Brain microvascular endothelial cell (primary cell): ENCODE measurements around the gene ASCC1.
A peak's percentile ranks its signal among the peaks of the same experiment; 100 is the strongest.

Experiments
- DNase-seq: peaks from one replicate; pipeline ENCODE4 v3.0.0-alpha.2; 2020
- H3K27ac ChIP-seq: fragments of 250-450 bp; sonication (Bioruptor Pico); 2 replicates; pipeline ENCODE4 v1.5.1; 2020; ENCODE audit warnings: mild to moderate bottlenecking, moderate library complexity
- H3K27me3 ChIP-seq: fragments of 250-450 bp; sonication (Bioruptor Pico); replicated peaks from 2 replicates; pipeline ENCODE4 v1.5.1; 2020; ENCODE audit warnings: mild to moderate bottlenecking
- H3K36me3 ChIP-seq: fragments of 250-450 bp; sonication (Bioruptor Pico); replicated peaks from 2 replicates; pipeline ENCODE4 v1.5.1; 2020; ENCODE audit warnings: mild to moderate bottlenecking
- H3K4me3 ChIP-seq: 2 replicates; pipeline ENCODE4 v1.5.1; 2011; ENCODE audit warnings: low read depth, mild to moderate bottlenecking, control low read depth, low read length, moderate library complexity
- CTCF ChIP-seq: IDR thresholded peaks from 2 replicates; pipeline ENCODE4 v1.5.1; 2011; ENCODE audit warnings: low read depth, mild to moderate bottlenecking, moderate library complexity, low read length, control low read depth, inconsistent platforms; ENCODE audit errors: missing control alignments
- in situ Hi-C: cut with HindIII; loops from 2 replicates; pipeline ENCODE4 v1.10.0; 2017; ENCODE audit warnings: low sequenced_read_pairs, low pct_ligation_motif_present

ASCC1 gene

DNA sequence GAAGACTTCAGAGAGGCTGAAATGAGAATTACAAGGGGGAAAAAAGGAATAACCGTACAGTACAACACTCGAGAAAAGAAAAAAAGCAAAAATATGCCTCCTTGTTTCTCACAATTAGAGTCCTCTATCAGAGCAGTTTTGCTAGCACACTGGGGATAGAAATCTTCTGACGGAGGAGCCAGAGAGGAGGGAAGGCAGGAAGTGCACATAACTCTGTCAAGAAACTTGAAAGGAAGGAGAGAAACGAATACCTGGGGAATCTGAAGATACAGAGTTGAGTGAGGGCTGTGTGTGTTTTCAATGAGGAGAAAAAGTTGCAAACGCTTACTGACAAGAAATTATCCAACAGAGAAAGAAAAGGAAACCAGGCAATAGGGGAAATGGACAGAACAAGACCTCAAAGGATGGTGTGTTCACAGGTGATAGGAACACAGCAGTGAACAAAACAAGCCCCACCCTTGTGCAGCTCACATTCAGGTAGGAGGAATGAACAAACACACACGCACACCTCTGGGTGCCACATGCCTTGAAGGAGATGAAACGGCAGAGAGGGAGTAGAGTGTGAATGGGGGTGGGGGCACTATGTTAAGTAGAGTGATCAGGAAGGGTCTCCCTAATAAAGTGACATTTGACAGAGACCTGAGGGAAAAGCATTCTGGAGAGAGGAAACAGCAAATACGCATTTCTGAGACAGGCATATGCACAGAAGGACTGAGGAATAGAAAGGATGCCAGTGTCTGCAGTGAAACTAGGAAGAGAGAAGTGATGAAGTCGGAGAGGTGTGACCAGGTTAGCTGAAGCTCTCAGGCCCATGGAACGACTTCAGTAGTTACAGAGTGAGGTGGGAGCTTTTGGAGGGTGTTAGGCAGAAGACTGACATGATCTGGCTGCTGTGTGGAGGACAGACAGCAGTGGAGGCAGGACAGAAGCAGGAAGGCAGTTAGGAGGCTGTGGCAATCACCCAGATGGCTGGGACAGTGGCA lies 81.0 kb downstream of the ASCC1 start:
- no peak overlapping the region for H3K27ac ChIP-seq
- peaks cover 3% of the 10 kb centered on the region for H3K36me3 ChIP-seq
- DNase-seq = no peak
- in situ Hi-C loops = no loop called here
- H3K4me3 ChIP-seq = no peak overlapping the region
- TF ChIP-seq CTCF = no peak
- no peaks in the 10 kb centered on the region for H3K27me3 ChIP-seq

- Histone ChIP-seq H3K4me3 (no peak overlapping the region), H3K36me3 (peaks cover 3% of the 10 kb centered on the region), H3K27ac (no peak overlapping the region), H3K27me3 (no peaks in the 10 kb centered on the region)
- in situ Hi-C loops = no loop called here
- no peak for TF ChIP-seq CTCF
- DNase-seq = peak; percentile 65
Measured at GRCh38 chr10:72133517-72133916, 82.6 kb downstream of the ASCC1 start.

DNA sequence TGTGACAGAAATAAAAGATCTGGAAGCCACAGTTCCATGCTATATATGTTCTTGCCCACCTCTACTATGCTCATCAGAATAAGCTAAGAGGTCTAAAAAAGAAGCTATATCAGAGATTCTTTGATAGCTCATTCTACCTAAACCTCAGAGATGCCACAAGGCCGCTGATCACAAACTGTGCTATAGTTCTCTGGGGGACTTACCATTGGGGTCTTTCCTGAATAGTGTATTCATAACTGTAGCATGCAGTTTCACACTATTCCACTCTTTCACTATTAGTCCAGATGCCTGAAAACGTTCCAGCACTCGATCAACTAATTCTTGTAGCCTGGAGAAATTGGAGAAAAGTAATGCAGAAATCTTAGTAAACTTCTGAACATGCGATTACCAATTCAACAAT lies 83.2 kb downstream of the ASCC1 start:
- in situ Hi-C loops = no loop called here
- TF ChIP-seq CTCF = no peak
- no peak overlapping the region for H3K4me3 ChIP-seq

DNA sequence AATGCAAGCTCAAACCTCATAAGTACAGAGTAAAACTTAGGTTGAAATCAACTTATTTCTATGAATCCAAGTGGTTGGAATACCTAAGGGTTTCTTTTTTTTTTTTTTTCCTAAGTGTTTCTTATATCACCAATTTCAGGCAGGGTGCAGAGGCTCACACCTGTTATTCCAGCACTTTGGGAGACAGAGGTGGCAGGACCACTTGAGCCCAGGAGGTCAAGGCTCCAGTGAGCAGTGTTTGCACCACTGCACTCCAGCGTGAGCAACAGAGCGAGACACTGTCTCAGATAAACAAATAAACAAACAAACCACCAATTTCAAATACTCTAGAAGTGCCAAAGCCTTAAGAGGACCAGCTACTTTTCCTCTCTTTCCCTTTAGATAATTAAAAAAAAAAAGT lies 88.5 kb downstream of the ASCC1 start:
- H3K36me3 ChIP-seq = no peaks in the 10 kb centered on the region

More for the DNA sequence above, 83.2 kb downstream of the ASCC1 start:
- no peak overlapping the region for H3K27ac ChIP-seq
- DNase-seq = no peak
- H3K36me3 ChIP-seq = peaks cover 3% of the 10 kb centered on the region
- H3K27me3 ChIP-seq = no peaks in the 10 kb centered on the region

GRCh38 chr10:72126872-72127232 lies 89.2 kb downstream of the ASCC1 start:
- TF ChIP-seq CTCF = no peak
- no peaks in the 10 kb centered on the region for H3K27me3 ChIP-seq
- in situ Hi-C loops = no loop called here
- no peak overlapping the region for H3K4me3 ChIP-seq
- DNase-seq = no peak
- H3K36me3 ChIP-seq = no peaks in the 10 kb centered on the region
- no peak overlapping the region for H3K27ac ChIP-seq

More for the DNA sequence above, 88.5 kb downstream of the ASCC1 start:
- no peak for TF ChIP-seq CTCF
- Histone ChIP-seq H3K4me3 (no peak overlapping the region), H3K27ac (no peak overlapping the region), H3K27me3 (no peaks in the 10 kb centered on the region)
- DNase-seq = no peak
- in situ Hi-C loops = no loop called here
